Neural progenitor cell (in vitro differentiated cells): ENCODE measurements around the gene PRR4.

Experiments
- CTCF ChIP-seq: fragments of 200-600 bp; sonication (generic); IDR thresholded peaks from 2 replicates; pipeline ENCODE4 v1.5.1; 2017; ENCODE audit warnings: antibody characterized with exemption, mild to moderate bottlenecking
- EZH2 ChIP-seq: fragments of 200-600 bp; sonication (generic); IDR thresholded peaks from 2 replicates; pipeline ENCODE4 v1.6.1; 2017; ENCODE audit warnings: antibody characterized with exemption, mild to moderate bottlenecking, moderate library complexity

GRCh38 chr12:10842862-10843261, 6.4 kb downstream of the PRR4 start:
- no peak for TF ChIP-seq CTCF
- TF ChIP-seq EZH2 = no peak
